Lower lobe of right lung (tissue), 2 donors: Measurements from ENCODE around the gene EPHA8. TPM values are rescaled to one million over a fixed set of nuclear protein-coding genes. Genes with fewer than 3 reads are reported as not detected.

Experiments
- ATAC-seq, 2 donors: fragments of 200-7000 bp; cut with Tn5 transposase; one replicate each; pipeline ENCODE4 v1.9.1; 2020 to 2022; ENCODE audit warnings: mild to moderate bottlenecking in 2 of 2, moderate library complexity in 2 of 2
- DNase-seq: peaks from one replicate; pipeline ENCODE4 v3.0.0-alpha.2; 2020
- H3K27ac ChIP-seq: fragments of 200-600 bp; one replicate; pipeline ENCODE4 v1.8.0; 2022
- H3K27me3 ChIP-seq: fragments of 200-600 bp; one replicate; pipeline ENCODE4 v1.8.0; 2022; ENCODE audit warnings: low read depth
- H3K36me3 ChIP-seq: fragments of 200-600 bp; one replicate; pipeline ENCODE4 v1.8.0; 2022; ENCODE audit warnings: mild to moderate bottlenecking
- H3K4me1 ChIP-seq: fragments of 200-600 bp; one replicate; pipeline ENCODE4 v1.8.0; 2022
- H3K4me3 ChIP-seq: fragments of 200-600 bp; one replicate; pipeline ENCODE4 v1.8.0; 2022; ENCODE audit warnings: mild to moderate bottlenecking
- H3K9me3 ChIP-seq: fragments of 200-600 bp; one replicate; pipeline ENCODE4 v1.8.0; 2022
- intact Hi-C: fragments of 100-400 bp; cut with DNase I; formaldehyde crosslinking; loops from one replicate; pipeline ENCODE4 v1.11.0; 2022
- total RNA-seq: library from RNA; stranded (reverse); fragmentation: NEBNext Ultra II Directional; extraction: Animal tissue kit (Norgen Biotek cat#: 25700); gene quantifications from one replicate; pipeline ENCODE4 v1.2.1, GENCODE V29; 2021
- TF ChIP-seq, protein P1 (sequence below): fragments of 200-600 bp; IDR thresholded peaks from one replicate; pipeline ENCODE4 v1.8.0; 2022; ENCODE audit warnings: antibody characterized with exemption, mild to moderate bottlenecking
- donor health status: DM: no; HTN: yes; CAD: no; lungs with severe emphysema.

Gene EPHA8
- total RNA-seq, 1 donor from 2014 or later, result not detected

- DNase-seq, result no peak
- ATAC-seq, result no peak
- TF ChIP-seq, protein P1, sequence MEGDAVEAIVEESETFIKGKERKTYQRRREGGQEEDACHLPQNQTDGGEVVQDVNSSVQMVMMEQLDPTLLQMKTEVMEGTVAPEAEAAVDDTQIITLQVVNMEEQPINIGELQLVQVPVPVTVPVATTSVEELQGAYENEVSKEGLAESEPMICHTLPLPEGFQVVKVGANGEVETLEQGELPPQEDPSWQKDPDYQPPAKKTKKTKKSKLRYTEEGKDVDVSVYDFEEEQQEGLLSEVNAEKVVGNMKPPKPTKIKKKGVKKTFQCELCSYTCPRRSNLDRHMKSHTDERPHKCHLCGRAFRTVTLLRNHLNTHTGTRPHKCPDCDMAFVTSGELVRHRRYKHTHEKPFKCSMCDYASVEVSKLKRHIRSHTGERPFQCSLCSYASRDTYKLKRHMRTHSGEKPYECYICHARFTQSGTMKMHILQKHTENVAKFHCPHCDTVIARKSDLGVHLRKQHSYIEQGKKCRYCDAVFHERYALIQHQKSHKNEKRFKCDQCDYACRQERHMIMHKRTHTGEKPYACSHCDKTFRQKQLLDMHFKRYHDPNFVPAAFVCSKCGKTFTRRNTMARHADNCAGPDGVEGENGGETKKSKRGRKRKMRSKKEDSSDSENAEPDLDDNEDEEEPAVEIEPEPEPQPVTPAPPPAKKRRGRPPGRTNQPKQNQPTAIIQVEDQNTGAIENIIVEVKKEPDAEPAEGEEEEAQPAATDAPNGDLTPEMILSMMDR, result no peak
- H3K4me1 ChIP-seq, result no peaks in the 10 kb centered on the region
- no peak overlapping the region for H3K27ac ChIP-seq
- H3K36me3 ChIP-seq, result no peaks in the 10 kb centered on the region
- H3K4me3 ChIP-seq, result no peak overlapping the region
- H3K27me3 ChIP-seq, result peaks cover 20% of the 10 kb centered on the region
- intact Hi-C loops, result no loop called here
- no peaks in the 10 kb centered on the region for H3K9me3 ChIP-seq
Measured at GRCh38 chr1:22586356-22587130, 23.3 kb downstream of the EPHA8 start.

GRCh38 chr1:22587247-22587646, 24.0 kb downstream of the EPHA8 start:
- Histone ChIP-seq H3K27ac (no peak overlapping the region), H3K4me3 (no peak overlapping the region), H3K36me3 (no peaks in the 10 kb centered on the region), H3K9me3 (no peaks in the 10 kb centered on the region), H3K27me3 (peaks cover 20% of the 10 kb centered on the region), H3K4me1 (no peaks in the 10 kb centered on the region)
- no peak for ATAC-seq
- no peak for DNase-seq
- intact Hi-C loops, result no loop called here
- TF ChIP-seq, protein P1, result no peak

DNA sequence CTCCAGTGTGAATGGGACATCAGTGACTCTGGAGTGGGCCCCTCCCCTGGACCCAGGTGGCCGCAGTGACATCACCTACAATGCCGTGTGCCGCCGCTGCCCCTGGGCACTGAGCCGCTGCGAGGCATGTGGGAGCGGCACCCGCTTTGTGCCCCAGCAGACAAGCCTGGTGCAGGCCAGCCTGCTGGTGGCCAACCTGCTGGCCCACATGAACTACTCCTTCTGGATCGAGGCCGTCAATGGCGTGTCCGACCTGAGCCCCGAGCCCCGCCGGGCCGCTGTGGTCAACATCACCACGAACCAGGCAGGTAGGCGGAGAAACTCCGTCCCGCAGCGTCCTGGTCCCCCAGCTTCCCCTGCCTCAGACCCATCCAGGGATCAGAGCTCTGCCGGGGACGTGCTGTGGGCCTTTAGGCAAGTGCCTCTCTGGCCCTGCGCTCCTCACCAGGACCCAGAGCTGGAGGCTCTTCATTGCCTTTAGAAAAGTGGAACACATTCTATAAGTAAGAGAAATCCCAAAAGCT, 25.7 kb downstream of the EPHA8 start:
- DNase-seq (no peak), ATAC-seq (no peak)
- Histone ChIP-seq H3K9me3 (no peaks in the 10 kb centered on the region), H3K27me3 (peaks cover 34% of the 10 kb centered on the region), H3K27ac (no peak overlapping the region), H3K36me3 (no peaks in the 10 kb centered on the region), H3K4me3 (no peak overlapping the region), H3K4me1 (no peaks in the 10 kb centered on the region)
- intact Hi-C loops, result no loop called here
- TF ChIP-seq, protein P1, result no peak

DNA sequence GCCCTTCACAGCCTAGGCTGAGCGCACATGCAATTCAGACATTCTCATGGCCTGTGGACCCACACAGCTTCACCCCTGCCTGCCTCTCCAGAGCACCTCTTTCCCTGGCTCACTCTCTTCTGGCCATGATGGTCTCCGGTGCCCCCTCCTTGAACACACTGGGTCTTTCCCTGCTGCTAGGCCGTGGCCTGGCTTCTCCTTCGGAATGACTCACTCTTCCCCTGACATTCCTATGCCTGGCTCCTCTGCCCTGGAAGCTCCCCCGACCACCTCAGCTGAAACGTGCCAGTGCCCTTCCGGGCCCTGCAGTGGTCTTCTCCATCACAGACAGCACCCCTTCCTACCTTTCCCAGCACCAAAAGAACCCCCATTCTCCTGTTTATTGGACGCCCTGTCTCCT, 28.3 kb downstream of the EPHA8 start:
- TF ChIP-seq, protein P1, result no peak
- Histone ChIP-seq H3K27me3 (peaks cover 29% of the 10 kb centered on the region), H3K36me3 (no peaks in the 10 kb centered on the region), H3K4me3 (no peak overlapping the region), H3K9me3 (no peaks in the 10 kb centered on the region), H3K4me1 (no peaks in the 10 kb centered on the region), H3K27ac (no peak overlapping the region)
- intact Hi-C loops, result no loop called here
- DNase-seq (no peak), ATAC-seq (no peak)

DNA sequence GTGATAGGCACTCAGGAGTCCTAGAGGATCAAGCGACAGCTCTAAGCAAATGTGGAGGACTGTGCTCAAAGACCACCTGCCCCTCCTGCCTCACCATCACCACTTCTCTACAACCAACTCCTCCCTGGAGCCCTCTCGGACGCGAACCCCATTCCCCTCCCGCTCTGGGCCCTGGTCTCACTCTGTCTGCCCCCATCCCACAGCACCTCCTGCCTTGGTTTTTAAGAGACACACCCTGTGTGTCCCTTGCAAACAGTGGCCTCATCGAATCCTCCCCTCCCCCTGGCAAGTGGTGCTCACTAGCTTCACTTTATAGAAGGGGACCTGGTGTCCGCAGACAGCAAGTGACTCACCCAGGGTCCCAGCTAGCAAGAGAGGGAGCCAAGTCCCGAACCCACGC, 28.8 kb downstream of the EPHA8 start:
- TF ChIP-seq, protein P1, result no peak
- Histone ChIP-seq H3K36me3 (no peaks in the 10 kb centered on the region), H3K4me1 (no peaks in the 10 kb centered on the region), H3K9me3 (no peaks in the 10 kb centered on the region), H3K27me3 (peaks cover 29% of the 10 kb centered on the region), H3K4me3 (no peak overlapping the region), H3K27ac (no peak overlapping the region)
- ATAC-seq, result no peak
- no peak for DNase-seq
- intact Hi-C loops, result no loop called here
